GM12878 (cell line): ENCODE results near the gene KCNC4. TPM values are rescaled to one million over a fixed set of nuclear protein-coding genes. Genes with fewer than 3 reads are reported as not detected.

Source experiments
- CREM ChIP-seq: IDR thresholded peaks from 2 replicates; pipeline ENCODE4 v1.6.1; 2014; ENCODE audit warnings: antibody characterized with exemption, low read depth
- FOXK2 ChIP-seq: fragments of 450-650 bp; IDR thresholded peaks from 2 replicates; pipeline ENCODE4 v1.6.1; 2017; ENCODE audit warnings: mild to moderate bottlenecking, moderate library complexity
- HDGF ChIP-seq: fragments of 450-650 bp; IDR thresholded peaks from 2 replicates; pipeline ENCODE4 v1.6.1; 2016; ENCODE audit warnings: antibody characterized with exemption
- PAX8 ChIP-seq: fragments of 450-650 bp; IDR thresholded peaks from 2 replicates; pipeline ENCODE4 v1.6.1; 2017; ENCODE audit warnings: mild to moderate bottlenecking, moderate library complexity
- RBBP5 ChIP-seq: fragments of 200-600 bp; sonication (generic); conservative IDR thresholded peaks from 2 replicates; pipeline ENCODE4 v1.6.1; 2016
- ZZZ3 ChIP-seq: IDR thresholded peaks from 2 replicates; pipeline ENCODE4 v1.6.1; 2011; ENCODE audit warnings: low read depth; ENCODE audit not compliant: control insufficient read depth, insufficient read length
- polyA plus RNA-seq, 11 experiments: library from polyadenylated mRNA; depleted of rRNA in 4 of 11; unstranded in 6 of 11; stranded (reverse) in 5 of 11; fragments of >200 nt; fragmentation: Nextera tagmentation in 4 of 11; fragmentation: Illumina TruSeq in 1 of 11; extraction: Ambion mirVana in 4 of 11; extraction: Trizol in 1 of 11; gene quantifications; 1 replicate in 1 of 11; 2 replicates in 10 of 11; pipeline versions ENCODE4 v1.2.1 to v1.2.3, GENCODE V29; 2011 to 2016; ENCODE audit warnings: inconsistent platforms in 2 of 11, missing spikeins in 2 of 11, low read depth in 1 of 11
- total RNA-seq, 4 experiments: library from RNA; depleted of rRNA in 3 of 4; stranded (reverse); fragments of >200 nt in 3 of 4; fragmentation: Illumina TruSeq in 1 of 4; extraction: Trizol in 1 of 4; gene quantifications; 2 replicates each; pipeline versions ENCODE4 v1.2.1 to v1.2.3, GENCODE V29; 2013 to 2021
- TF ChIP-seq, protein P1 (sequence below): fragments of 450-650 bp; IDR thresholded peaks from 2 replicates; pipeline ENCODE4 v1.6.1; 2016; ENCODE audit warnings: mild to moderate bottlenecking, moderate library complexity, borderline replicate concordance
- TF ChIP-seq, protein P2 (sequence below): fragments of 450-650 bp; formaldehyde crosslinking; IDR thresholded peaks from 2 replicates; pipeline ENCODE4 v1.4.0; 2022; ENCODE audit warnings: mild to moderate bottlenecking, moderate library complexity

Gene KCNC4
- total and polyA plus RNA-seq, 10 of the 15 experiments (the other 5 are each of a cell fraction or from before 2014, with no cell fraction given), result 0.06 to 1.7 (median 0.36) TPM

- TF ChIP-seq, protein P1, sequence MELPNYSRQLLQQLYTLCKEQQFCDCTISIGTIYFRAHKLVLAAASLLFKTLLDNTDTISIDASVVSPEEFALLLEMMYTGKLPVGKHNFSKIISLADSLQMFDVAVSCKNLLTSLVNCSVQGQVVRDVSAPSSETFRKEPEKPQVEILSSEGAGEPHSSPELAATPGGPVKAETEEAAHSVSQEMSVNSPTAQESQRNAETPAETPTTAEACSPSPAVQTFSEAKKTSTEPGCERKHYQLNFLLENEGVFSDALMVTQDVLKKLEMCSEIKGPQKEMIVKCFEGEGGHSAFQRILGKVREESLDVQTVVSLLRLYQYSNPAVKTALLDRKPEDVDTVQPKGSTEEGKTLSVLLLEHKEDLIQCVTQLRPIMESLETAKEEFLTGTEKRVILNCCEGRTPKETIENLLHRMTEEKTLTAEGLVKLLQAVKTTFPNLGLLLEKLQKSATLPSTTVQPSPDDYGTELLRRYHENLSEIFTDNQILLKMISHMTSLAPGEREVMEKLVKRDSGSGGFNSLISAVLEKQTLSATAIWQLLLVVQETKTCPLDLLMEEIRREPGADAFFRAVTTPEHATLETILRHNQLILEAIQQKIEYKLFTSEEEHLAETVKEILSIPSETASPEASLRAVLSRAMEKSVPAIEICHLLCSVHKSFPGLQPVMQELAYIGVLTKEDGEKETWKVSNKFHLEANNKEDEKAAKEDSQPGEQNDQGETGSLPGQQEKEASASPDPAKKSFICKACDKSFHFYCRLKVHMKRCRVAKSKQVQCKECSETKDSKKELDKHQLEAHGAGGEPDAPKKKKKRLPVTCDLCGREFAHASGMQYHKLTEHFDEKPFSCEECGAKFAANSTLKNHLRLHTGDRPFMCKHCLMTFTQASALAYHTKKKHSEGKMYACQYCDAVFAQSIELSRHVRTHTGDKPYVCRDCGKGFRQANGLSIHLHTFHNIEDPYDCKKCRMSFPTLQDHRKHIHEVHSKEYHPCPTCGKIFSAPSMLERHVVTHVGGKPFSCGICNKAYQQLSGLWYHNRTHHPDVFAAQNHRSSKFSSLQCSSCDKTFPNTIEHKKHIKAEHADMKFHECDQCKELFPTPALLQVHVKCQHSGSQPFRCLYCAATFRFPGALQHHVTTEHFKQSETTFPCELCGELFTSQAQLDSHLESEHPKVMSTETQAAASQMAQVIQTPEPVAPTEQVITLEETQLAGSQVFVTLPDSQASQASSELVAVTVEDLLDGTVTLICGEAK, result no peak
- no peak for TF ChIP-seq RBBP5
- no peak for TF ChIP-seq HDGF
- no peak for TF ChIP-seq CREM
- TF ChIP-seq ZZZ3, result no peak
- TF ChIP-seq, protein P2, sequence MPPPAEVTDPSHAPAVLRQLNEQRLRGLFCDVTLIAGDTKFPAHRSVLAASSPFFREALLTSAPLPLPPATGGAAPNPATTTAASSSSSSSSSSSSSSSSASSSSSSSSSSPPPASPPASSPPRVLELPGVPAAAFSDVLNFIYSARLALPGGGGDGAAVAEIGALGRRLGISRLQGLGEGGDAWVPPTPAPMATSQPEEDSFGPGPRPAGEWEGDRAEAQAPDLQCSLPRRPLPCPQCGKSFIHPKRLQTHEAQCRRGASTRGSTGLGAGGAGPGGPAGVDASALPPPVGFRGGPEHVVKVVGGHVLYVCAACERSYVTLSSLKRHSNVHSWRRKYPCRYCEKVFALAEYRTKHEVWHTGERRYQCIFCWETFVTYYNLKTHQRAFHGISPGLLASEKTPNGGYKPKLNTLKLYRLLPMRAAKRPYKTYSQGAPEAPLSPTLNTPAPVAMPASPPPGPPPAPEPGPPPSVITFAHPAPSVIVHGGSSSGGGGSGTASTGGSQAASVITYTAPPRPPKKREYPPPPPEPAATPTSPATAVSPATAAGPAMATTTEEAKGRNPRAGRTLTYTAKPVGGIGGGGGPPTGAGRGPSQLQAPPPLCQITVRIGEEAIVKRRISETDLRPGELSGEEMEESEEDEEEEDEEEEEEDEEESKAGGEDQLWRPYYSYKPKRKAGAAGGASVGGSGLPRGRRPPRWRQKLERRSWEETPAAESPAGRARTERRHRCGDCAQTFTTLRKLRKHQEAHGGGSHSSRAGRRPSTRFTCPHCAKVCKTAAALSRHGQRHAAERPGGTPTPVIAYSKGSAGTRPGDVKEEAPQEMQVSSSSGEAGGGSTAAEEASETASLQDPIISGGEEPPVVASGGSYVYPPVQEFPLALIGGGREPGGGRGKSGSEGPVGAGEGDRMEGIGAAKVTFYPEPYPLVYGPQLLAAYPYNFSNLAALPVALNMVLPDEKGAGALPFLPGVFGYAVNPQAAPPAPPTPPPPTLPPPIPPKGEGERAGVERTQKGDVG (CRISPR knock-in tag), result no peak
- no peak for TF ChIP-seq FOXK2
- TF ChIP-seq PAX8, result no peak
- TF ChIP-seq, all 136 proteins: peak for 0
Observed at GRCh38 chr1:110188035-110188618, 22.0 kb upstream of the KCNC4 start (continued).
